ENCODE measurements around the gene LBH. TPM values are rescaled to one million over a fixed set of nuclear protein-coding genes. Genes with fewer than 3 reads are reported as not detected.

LBH gene
- total and polyA plus RNA-seq, 7 donors, result 4.2 to 51.8 (median 20.0) TPM

- peaks cover 0 to 31% (median 25%) of the 10 kb centered on the region in 4 donors for H3K4me1 ChIP-seq
- no peaks in the 10 kb centered on the region for H3K36me3 ChIP-seq
- 84 to 90% methylated on average over 2 of the region's 2 CpGs for WGBS, 2 donors
Measured at GRCh38 chr2:30222031-30222430, 9.3 kb upstream of the LBH start.

GRCh38 chr2:30222636-30223360 lies 8.5 kb upstream of the LBH start:
- peak; percentile 45 for DNase-seq
- TF ChIP-seq POLR2A (IDR thresholded peaks at IDR 0.05) (no peak), CTCF (IDR thresholded peaks at IDR 0.05) (no peak), EP300 (IDR thresholded peaks at IDR 0.05) (no peak), POLR2AphosphoS5 (IDR thresholded peaks at IDR 0.05) (no peak)

More at GRCh38 chr2:30222031-30222430, 9.3 kb upstream of the LBH start:
- no peaks in the 10 kb centered on the region for H3K9me3 ChIP-seq
- H3K27ac ChIP-seq, result no peak overlapping the region
- TF ChIP-seq POLR2AphosphoS5 (IDR thresholded peaks at IDR 0.05) (no peak), EP300 (IDR thresholded peaks at IDR 0.05) (no peak), POLR2A (IDR thresholded peaks at IDR 0.05) (no peak), CTCF (IDR thresholded peaks at IDR 0.05) (no peak)
- intact Hi-C loops (cut with DNase I), result loop anchor here (10.0 kb wide), 1 partner anchor 1793 kb away; the partner anchor contains the start of gene MEMO1
- no peak for DNase-seq
- no peaks in the 10 kb centered on the region for H3K27me3 ChIP-seq
- H3K4me3 ChIP-seq, result no peak overlapping the region

DNA sequence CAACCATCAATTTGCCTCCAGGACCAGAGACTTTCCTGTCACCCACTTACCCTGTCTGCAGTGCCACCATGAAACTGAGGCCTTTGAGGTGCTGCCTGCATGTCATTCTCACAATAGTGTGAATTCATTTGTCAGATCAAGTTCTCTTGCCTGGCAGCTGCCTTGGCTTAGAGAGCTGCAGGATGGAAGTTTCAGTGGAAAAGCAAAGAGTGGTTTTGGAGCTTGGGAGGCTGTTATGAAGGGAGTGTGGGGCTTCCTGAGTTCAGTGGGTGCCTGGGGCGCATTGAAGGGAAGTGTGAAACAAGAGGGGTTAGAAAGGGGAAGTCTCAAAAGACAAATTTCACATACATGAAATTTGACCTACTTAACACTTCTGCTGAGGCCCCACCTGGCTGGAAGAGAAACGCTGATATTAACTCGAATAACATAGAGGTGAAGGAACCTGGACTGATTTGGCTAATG lies 7.9 kb upstream of the LBH start:
- DNase-seq, result no peak
- H3K4me3 ChIP-seq, result no peak overlapping the region
- peak overlapping the region in 1 of 4 donors; percentile 86 for H3K27ac ChIP-seq
- intact Hi-C loops (cut with DNase I), result loop anchor here (10.0 kb wide), 1 partner anchor 1791 kb away; the partner anchor contains the start of gene MEMO1
- no peak for TF ChIP-seq CTCF (IDR thresholded peaks at IDR 0.05)
- no peak for TF ChIP-seq POLR2A (IDR thresholded peaks at IDR 0.05)
- TF ChIP-seq EP300 (IDR thresholded peaks at IDR 0.05), result no peak
- TF ChIP-seq POLR2AphosphoS5 (IDR thresholded peaks at IDR 0.05), result no peak
- no peaks in the 10 kb centered on the region for H3K36me3 ChIP-seq
- H3K27me3 ChIP-seq, result no peaks in the 10 kb centered on the region
- peaks cover 0 to 31% (median 25%) of the 10 kb centered on the region in 4 donors for H3K4me1 ChIP-seq
- WGBS, 2 donors, result 54 to 76% methylated on average over 3 of the region's 3 CpGs
- no peaks in the 10 kb centered on the region for H3K9me3 ChIP-seq

More at GRCh38 chr2:30222636-30223360, 8.5 kb upstream of the LBH start:
- Histone ChIP-seq H3K4me3 (no peak overlapping the region), H3K27me3 (no peaks in the 10 kb centered on the region), H3K27ac (no peak overlapping the region), H3K9me3 (no peaks in the 10 kb centered on the region), H3K36me3 (no peaks in the 10 kb centered on the region), H3K4me1 (peaks cover 0 to 31% (median 25%) of the 10 kb centered on the region in 4 donors)
- intact Hi-C loops (cut with DNase I), result loop anchor here (10.0 kb wide), 1 partner anchor 1792 kb away; the partner anchor contains the start of gene MEMO1
- 81 to 84% methylated on average over 5 of the region's 5 CpGs for WGBS, 2 donors

GRCh38 chr2:30224151-30224550 lies 7.2 kb upstream of the LBH start:
- intact Hi-C loops (cut with DNase I), result loop anchor here (10.0 kb wide), 1 partner anchor 1791 kb away; the partner anchor contains the start of gene MEMO1
- peaks cover 0 to 31% (median 25%) of the 10 kb centered on the region in 4 donors for H3K4me1 ChIP-seq
- no peaks in the 10 kb centered on the region for H3K36me3 ChIP-seq
- H3K27me3 ChIP-seq, result no peaks in the 10 kb centered on the region
- TF ChIP-seq POLR2AphosphoS5 (IDR thresholded peaks at IDR 0.05) (peak in 1 of 4 donors; percentile 51), POLR2A (IDR thresholded peaks at IDR 0.05) (no peak)
- DNase-seq, result no peak
- no peak overlapping the region for H3K4me3 ChIP-seq
- H3K9me3 ChIP-seq, result no peaks in the 10 kb centered on the region
- peak overlapping the region in 3 of 4 donors; percentile 85 to 86 (median 86) for H3K27ac ChIP-seq

GRCh38 chr2:30225131-30225762 lies 6.1 kb upstream of the LBH start:
- no peaks in the 10 kb centered on the region for H3K27me3 ChIP-seq
- H3K36me3 ChIP-seq, result no peaks in the 10 kb centered on the region
- DNase-seq, result peak; percentile 84
- peak overlapping the region in 3 of 4 donors; percentile 7 to 44 (median 39) for H3K4me3 ChIP-seq
- H3K27ac ChIP-seq, result peak overlapping the region; percentile 63 to 86 (median 86)
- peaks cover 0 to 31% (median 26%) of the 10 kb centered on the region in 4 donors for H3K4me1 ChIP-seq
- H3K9me3 ChIP-seq, result no peaks in the 10 kb centered on the region
- WGBS, 2 donors, result 8% methylated on average over 8 of the region's 8 CpGs
- intact Hi-C loops (cut with DNase I), result loop anchor here (10.0 kb wide), 1 partner anchor 1790 kb away; the partner anchor contains the start of gene MEMO1
- TF ChIP-seq EP300 (IDR thresholded peaks at IDR 0.05) (no peak), POLR2AphosphoS5 (IDR thresholded peaks at IDR 0.05) (peak; percentile 19 to 86 (median 64)), CTCF (IDR thresholded peaks at IDR 0.05) (peak in 1 of 4 experiments; percentile 15), POLR2A (IDR thresholded peaks at IDR 0.05) (peak in 1 of 2 donors; percentile 63)

All from sigmoid colon (tissue), 7 donors.